K562 (cell line): ENCODE measurements around the gene SLC4A5. TPM values are rescaled to one million over a fixed set of nuclear protein-coding genes. Genes with fewer than 3 reads are reported as not detected.

ENCODE experiments used
- ATAC-seq: fragments of 200-7000 bp; cut with Tn5 transposase; 3 replicates; pipeline ENCODE4 v1.9.1; 2020; ENCODE audit warnings: moderate library complexity
- BruUV-seq: library from RNA; stranded (reverse); fragments of 400-500 nt; replicated peaks from 2 replicates; lab custom pipeline; 2021; lab: Mats Ljungman, UMichigan
- CTCF ChIA-PET: fragments of 300-600 bp; formaldehyde crosslinking; extraction: SDS; loops from one replicate; lab custom pipeline; 2021; ENCODE audit warnings: low intra/inter-chr PET ratio; lab: Yijun Ruan, JAX
- POLR2A ChIA-PET: fragments of 300-600, 350-650 bp; sonication (Branson Sonifier 250); formaldehyde crosslinking; extraction: SDS; loops from one replicate; lab custom pipeline; 2021; ENCODE audit warnings: antibody characterized with exemption, inconsistent platforms; lab: Yijun Ruan, JAX
- DNase-seq, 4 experiments: peaks; one replicate each; pipeline versions ENCODE4 v3.0.0 to v3.0.0-alpha.2; 2011 to 2018; ENCODE audit warnings: low spot score in 3 of 4, mixed read lengths in 3 of 4; ENCODE audit errors: extremely low read depth in 1 of 4
- FAIRE-seq: peaks from 2 replicates; lab custom pipeline; 2011; peaks lifted over from hg19 to GRCh38; lab: Jason Lieb, UNC
- H2AFZ ChIP-seq: 2 replicates; pipeline ENCODE4 v1.6.0; 2011; ENCODE audit warnings: low read depth, low read length, control low read depth, inconsistent platforms
- H3K27ac ChIP-seq: fragments of 200-600 bp; 3 replicates; pipeline ENCODE4 v1.8.0; 2011; ENCODE audit warnings: low read depth, mild to moderate bottlenecking, control low read depth, inconsistent platforms, low read length, moderate library complexity, mixed read lengths; ENCODE audit errors: extremely low read depth
- H3K27me3 ChIP-seq, 2 experiments: fragments of 300-600 bp in 1 of 2; 2 replicates in 1 of 2; 3 replicates in 1 of 2; pipeline versions ENCODE4 v1.6.0 to v1.8.0; 2011; ENCODE audit warnings: inconsistent platforms in 2 of 2, low read length in 2 of 2, mild to moderate bottlenecking in 1 of 2, mixed read lengths in 1 of 2, moderate library complexity in 1 of 2; ENCODE audit not compliant: control insufficient read depth in 2 of 2, insufficient read depth in 2 of 2
- H3K36me3 ChIP-seq: fragments of 300-600 bp; 3 replicates; pipeline ENCODE4 v1.8.0; 2011; ENCODE audit warnings: mild to moderate bottlenecking, low read length, inconsistent platforms; ENCODE audit not compliant: control insufficient read depth, insufficient read depth
- H3K4me1 ChIP-seq, 2 experiments: fragments of 200-600 bp in 1 of 2; replicated peaks in 1 of 2; 2 replicates in 1 of 2; 3 replicates in 1 of 2; pipeline versions ENCODE4 v1.5.1 to v1.8.0; 2011; ENCODE audit warnings: inconsistent platforms in 2 of 2, low read length in 2 of 2, mild to moderate bottlenecking in 1 of 2, mixed read lengths in 1 of 2, moderate library complexity in 1 of 2; ENCODE audit not compliant: control insufficient read depth in 2 of 2, insufficient read depth in 2 of 2
- H3K4me2 ChIP-seq: 2 replicates; pipeline ENCODE4 v1.6.1; 2011; ENCODE audit warnings: low read length, control low read depth, inconsistent platforms, mixed read lengths; ENCODE audit not compliant: insufficient read depth
- H3K4me3 ChIP-seq: fragments of 200-600 bp; sonication (generic), shearing (Covaris generic); 2 replicates; pipeline ENCODE4 v1.5.1; 2016; ENCODE audit warnings: control low read depth, inconsistent platforms
- H3K79me2 ChIP-seq: fragments of 200-600 bp; 3 replicates; pipeline ENCODE4 v1.8.0; 2011; ENCODE audit warnings: low read length, inconsistent platforms; ENCODE audit not compliant: control insufficient read depth, insufficient read depth
- H3K9ac ChIP-seq, 2 experiments: 2 replicates each; pipeline versions ENCODE4 v1.6.0 to v1.6.1; 2011; ENCODE audit warnings: low read depth in 2 of 2, low read length in 2 of 2, control low read depth in 1 of 2, inconsistent platforms in 1 of 2, mild to moderate bottlenecking in 1 of 2, mixed read lengths in 1 of 2; ENCODE audit not compliant: insufficient read depth in 1 of 2
- H3K9me1 ChIP-seq: one replicate; pipeline ENCODE4 v1.6.0; 2011; ENCODE audit warnings: inconsistent platforms, mild to moderate bottlenecking, low read length, moderate library complexity; ENCODE audit not compliant: control insufficient read depth, insufficient read depth
- H3K9me3 ChIP-seq: replicated peaks from 2 replicates; pipeline ENCODE4 v1.5.1; 2011; ENCODE audit warnings: low read depth, low read length, inconsistent platforms; ENCODE audit not compliant: control insufficient read depth, insufficient read depth
- H4K20me1 ChIP-seq: replicated peaks from 2 replicates; pipeline ENCODE4 v1.6.1; 2011; ENCODE audit warnings: low read length, inconsistent platforms, mixed read lengths; ENCODE audit not compliant: control insufficient read depth, insufficient read depth
- CBX8 ChIP-seq: fragments of 200-600 bp; sonication (generic); IDR thresholded peaks from 2 replicates; pipeline ENCODE4 v1.6.1; 2012; ENCODE audit warnings: borderline replicate concordance, mixed run types, low read depth, mild to moderate bottlenecking, moderate library complexity, mixed read lengths, low read length, control low read depth, inconsistent platforms; ENCODE audit not compliant: poor library complexity, severe bottlenecking; ENCODE audit errors: extremely low read depth
- EZH2 ChIP-seq: IDR thresholded peaks from 2 replicates; pipeline ENCODE4 v1.6.1; 2012; ENCODE audit warnings: low read depth, mild to moderate bottlenecking, inconsistent platforms, low read length, borderline replicate concordance
- ZNF174 ChIP-seq: fragments of 250-450 bp; sonication (Bioruptor Pico); IDR thresholded peaks from 2 replicates; pipeline ENCODE4 v1.4.0; 2020; ENCODE audit warnings: mild to moderate bottlenecking
- ZNF318 ChIP-seq, 2 experiments: fragments of 450-650 bp; IDR thresholded peaks; 2 replicates each; pipeline ENCODE4 v1.6.1; 2016; ENCODE audit warnings: mild to moderate bottlenecking in 2 of 2, borderline replicate concordance in 1 of 2, low read depth in 1 of 2, moderate library complexity in 1 of 2
- ZNF511 ChIP-seq: sonication (generic); formaldehyde crosslinking; IDR thresholded peaks from 2 replicates; pipeline ENCODE4 v1.8.0; 2022; ENCODE audit warnings: mild to moderate bottlenecking, missing genetic modification reagents
- WGBS: fragments of 100-300 bp; shearing (Covaris generic); methylation state at CpG from one replicate; pipeline ENCODE4 v1.1.6; 2016; ENCODE audit warnings: low coverage, mixed read lengths; ENCODE audit not compliant: insufficient coverage; ENCODE audit errors: missing lambda C conversion rate; 5-methylcytosine and 5-hydroxymethylcytosine counted together
- in situ Hi-C: fragments of 300-500 bp; cut with MboI; formaldehyde crosslinking; loops from 4 replicates; pipeline ENCODE4 v1.15.0; 2018; ENCODE audit warnings: inconsistent platforms, mixed read lengths
- intact Hi-C: fragments of 100-400 bp; cut with micrococcal nuclease; formaldehyde crosslinking; loops from 2 replicates; pipeline ENCODE4 v1.14.2; 2022
- polyA plus RNA-seq, 8 experiments: library from polyadenylated mRNA; depleted of rRNA in 4 of 8; stranded (reverse) in 5 of 8; unstranded in 3 of 8; fragments of >200 nt; fragmentation: Nextera tagmentation in 2 of 8; fragmentation: Illumina TruSeq in 1 of 8; extraction: Ambion mirVana in 2 of 8; extraction: Trizol in 1 of 8; gene quantifications; 2 replicates each; pipeline versions ENCODE4 v1.2.1 to v1.2.3, GENCODE V29; 2011 to 2014; ENCODE audit warnings: inconsistent platforms in 1 of 8, missing spikeins in 1 of 8
- total RNA-seq, 7 experiments: library from RNA; depleted of rRNA in 6 of 7; stranded (reverse); fragments of >200 nt in 6 of 7; fragmentation: Illumina TruSeq in 2 of 7; extraction: Trizol in 2 of 7; gene quantifications; 2 replicates each; pipeline versions ENCODE4 v1.2.1 to v1.2.3, GENCODE V29; 2011 to 2021; ENCODE audit warnings: low replicate concordance in 1 of 7

The SLC4A5 gene
- total and polyA plus RNA-seq, 9 of the 15 experiments (the other 6 are each of a cell fraction or from before 2014, with no cell fraction given): 0.03 to 0.77 (median 0.14) TPM; not detected in 1

GRCh38 chr2:74198461-74199274 lies 144.5 kb downstream of the SLC4A5 start, which contains the start of gene MTHFD2:
Gene MTHFD2 (plus strand): TSS chr2:74198615. CDS start chr2:74198642, 27 bp downstream.
- H2AFZ ChIP-seq: peak within 1 kb of the TSS; percentile 78
- H3K27me3 ChIP-seq: no peaks in the 10 kb centered on the region
- H3K36me3 ChIP-seq: peaks cover 37% of the 10 kb centered on the region
- FAIRE-seq (no peak), ATAC-seq (peak; percentile 91), DNase-seq (peak; percentile 93 to 98 (median 95))
- peaks cover 3% of the 10 kb centered on the region for H3K9me1 ChIP-seq
- H4K20me1 ChIP-seq: peaks cover 16% of the 10 kb centered on the region
- CTCF ChIA-PET: interaction anchor here (0.6 kb wide), 1 partner anchor 371 kb away, joined by 3 read pairs; no protein-coding TSS in a partner anchor
- peaks cover 58% of the 10 kb centered on the region for H3K79me2 ChIP-seq
- peak within 1 kb of the TSS; percentile 96 for H3K4me2 ChIP-seq
- H3K4me1 ChIP-seq: peaks cover 19 to 32% of the 10 kb centered on the region in 2 experiments
- H3K27ac ChIP-seq: peak within 1 kb of the TSS; percentile 100
- H3K9ac ChIP-seq: peak within 1 kb of the TSS; percentile 93 to 99
- intact Hi-C loops (loop anchor here (1.0 to 2.0 kb wide), 3 partner anchors 12 to 50 kb away; no protein-coding TSS in a partner anchor), in situ Hi-C loops (no loop called here)
- POLR2A ChIA-PET: interaction anchor here (0.6 to 5.8 kb wide), 31 partner anchors 8 to 333 kb away, joined by 3 to 98 read pairs (median 4); partner anchors contain the start of genes BOLA3 and MOB1A
- H3K4me3 ChIP-seq: peak within 1 kb of the TSS; percentile 72
- TSS peak; percentile 88 for BruUV-seq
- under 1% methylated on average over 72 of the region's 96 CpGs for WGBS
- H3K9me3 ChIP-seq: no peaks in the 10 kb centered on the region
- TF ChIP-seq CBX8 (no peak), ZNF318 (IDR thresholded peaks at IDR 0.05; ENCODE audit: borderline replicate concordance in 1 of 2, low read depth in 1 of 2) (no peak), ZNF511 (CRISPR knock-in tag) (peak; percentile 92), EZH2 (no peak), ZNF174 (CRISPR knock-in tag) (no peak)
